Chondrocyte (in vitro differentiated cells): ENCODE measurements around the gene STRIP1. TPM values are rescaled to one million over a fixed set of nuclear protein-coding genes. Genes with fewer than 3 reads are reported as not detected.

ENCODE experiments used
- DNase-seq: peaks from one replicate; pipeline ENCODE4 v3.0.0; 2021; ENCODE audit warnings: mixed read lengths, low spot score
- H3K27ac Mint-ChIP-seq: one replicate; pipeline ENCODE4 v1.8.0; 2021; ENCODE audit warnings: mild to moderate bottlenecking, moderate library complexity, mixed read lengths; ENCODE audit not compliant: unreplicated experiment
- H3K27me3 Mint-ChIP-seq: 2 replicates; pipeline ENCODE4 v1.8.0; 2021; ENCODE audit warnings: low read depth, mixed read lengths
- H3K36me3 Mint-ChIP-seq: 2 replicates; pipeline ENCODE4 v1.8.0; 2021; ENCODE audit warnings: low read depth, mixed read lengths
- H3K4me1 Mint-ChIP-seq: 2 replicates; pipeline ENCODE4 v1.8.0; 2021; ENCODE audit warnings: low read depth, mild to moderate bottlenecking, mixed read lengths
- H3K4me3 Mint-ChIP-seq: one replicate; pipeline ENCODE4 v1.8.0; 2021; ENCODE audit warnings: mild to moderate bottlenecking, moderate library complexity, mixed read lengths; ENCODE audit not compliant: unreplicated experiment
- H3K9me3 Mint-ChIP-seq: 2 replicates; pipeline ENCODE4 v1.8.0; 2021; ENCODE audit warnings: low read depth, mixed read lengths
- CTCF ChIP-seq: fragments of 200-600 bp; sonication (generic); IDR thresholded peaks from 2 replicates; pipeline ENCODE4 v1.5.0; 2021; ENCODE audit warnings: antibody characterized with exemption, mild to moderate bottlenecking, moderate library complexity
- total RNA-seq: library from RNA; stranded (reverse); gene quantifications from 3 replicates; pipeline ENCODE4 v1.2.1, GENCODE V29; 2021

The STRIP1 gene
- total RNA-seq, 1 donor from 2014 or later: 40.2 TPM

- Mint-ChIP-seq H3K36me3 (peaks cover 18% of the 10 kb centered on the region), H3K27me3 (no peaks in the 10 kb centered on the region), H3K27ac (no peak overlapping the region), H3K4me1 (peaks cover 39% of the 10 kb centered on the region), H3K4me3 (no peak overlapping the region), H3K9me3 (no peaks in the 10 kb centered on the region)
- DNase-seq: no peak
- no peak for TF ChIP-seq CTCF
Measured at GRCh38 chr1:110008971-110009565, 25.4 kb upstream of the STRIP1 start.

- no peak for DNase-seq
- H3K4me3 Mint-ChIP-seq: no peak overlapping the region
Measured at GRCh38 chr1:110011527-110012041, 22.8 kb upstream of the STRIP1 start.

GRCh38 chr1:110012100-110012780, 22.2 kb upstream of the STRIP1 start:
- H3K27ac Mint-ChIP-seq: no peak overlapping the region
- H3K9me3 Mint-ChIP-seq: no peaks in the 10 kb centered on the region
- H3K27me3 Mint-ChIP-seq: no peaks in the 10 kb centered on the region
- H3K4me1 Mint-ChIP-seq: peaks cover 8% of the 10 kb centered on the region
- DNase-seq: no peak
- H3K4me3 Mint-ChIP-seq: no peak overlapping the region
- H3K36me3 Mint-ChIP-seq: peaks cover 35% of the 10 kb centered on the region
- no peak for TF ChIP-seq CTCF

More at GRCh38 chr1:110011527-110012041, 22.8 kb upstream of the STRIP1 start:
- Mint-ChIP-seq H3K36me3 (peaks cover 30% of the 10 kb centered on the region), H3K9me3 (no peaks in the 10 kb centered on the region), H3K27ac (peak overlapping the region; percentile 27), H3K4me1 (peaks cover 13% of the 10 kb centered on the region), H3K27me3 (no peaks in the 10 kb centered on the region)
- TF ChIP-seq CTCF: peak; percentile 81

- Mint-ChIP-seq H3K4me1 (peaks cover 16% of the 10 kb centered on the region), H3K9me3 (no peaks in the 10 kb centered on the region), H3K27me3 (no peaks in the 10 kb centered on the region), H3K27ac (no peak overlapping the region), H3K36me3 (peaks cover 48% of the 10 kb centered on the region), H3K4me3 (no peak overlapping the region)
- no peak for TF ChIP-seq CTCF
- no peak for DNase-seq
Measured at GRCh38 chr1:110017792-110018191, 16.6 kb upstream of the STRIP1 start.

- no peak for TF ChIP-seq CTCF
- no peaks in the 10 kb centered on the region for H3K27me3 Mint-ChIP-seq
- DNase-seq: no peak
- H3K4me1 Mint-ChIP-seq: peaks cover 16% of the 10 kb centered on the region
- no peak overlapping the region for H3K27ac Mint-ChIP-seq
- peaks cover 48% of the 10 kb centered on the region for H3K36me3 Mint-ChIP-seq
- H3K4me3 Mint-ChIP-seq: no peak overlapping the region
- no peaks in the 10 kb centered on the region for H3K9me3 Mint-ChIP-seq
Measured at GRCh38 chr1:110018396-110018795, 16.0 kb upstream of the STRIP1 start.
